ENCODE results near the gene OR14A2. TPM values are rescaled to one million over a fixed set of nuclear protein-coding genes. Genes with fewer than 3 reads are reported as not detected.

OR14A2 gene
- polyA plus RNA-seq, 3 donors: not detected

- H3K4me1 Mint-ChIP-seq: no peaks in the 10 kb centered on the region
- Histone ChIP-seq H3K4me3 (replicated peaks in 1 of 3; ENCODE audit: low read depth in 2 of 3, low read length in 3 of 3) (no peak within 1 kb of the TSS), H3K9ac (ENCODE audit: insufficient read depth, low read length, poor library complexity, severe bottlenecking) (no peak within 1 kb of the TSS), H4K20me1 (ENCODE audit: insufficient read depth, low read length) (no peaks in the 10 kb centered on the region), H3K79me2 (ENCODE audit: insufficient read depth, low read length) (no peaks in the 10 kb centered on the region), H3K36me3 (replicated peaks in 1 of 2; ENCODE audit: control insufficient read depth in 1 of 2, insufficient read depth in 2 of 2, low read length in 2 of 2) (no peaks in the 10 kb centered on the region), H3K27ac (ENCODE audit: low read depth in 1 of 2, low read length in 2 of 2) (no peak within 1 kb of the TSS), H3K9me3 (replicated peaks in 1 of 2; ENCODE audit: control insufficient read depth in 1 of 2, insufficient read depth in 1 of 2, low read length in 2 of 2) (no peaks in the 10 kb centered on the region), H2AFZ (ENCODE audit: insufficient read depth, low read depth, low read length, poor library complexity, severe bottlenecking) (no peak within 1 kb of the TSS), H3K4me2 (replicated peaks; ENCODE audit: extremely low read depth, low read length, poor library complexity, severe bottlenecking) (no peak within 1 kb of the TSS), H3K27me3 (ENCODE audit: control insufficient read depth in 2 of 2, insufficient read depth in 2 of 2, low read length in 2 of 2) (no peaks in the 10 kb centered on the region), H3K4me1 (ENCODE audit: control insufficient read depth in 1 of 2, insufficient read depth in 2 of 2, low read length in 2 of 2) (no peaks in the 10 kb centered on the region)
- whole genome bisulfite sequencing (ENCODE audit: insufficient coverage): no CpG with 5 or more reads among the region's 1 CpG
- intact Hi-C loops (cut with micrococcal nuclease): no loop called here
- peaks cover 0 to 10% (median 1%) of the 10 kb centered on the region in 7 donors for H3K9me3 Mint-ChIP-seq
- no peak for DNase-seq
- H3K27me3 Mint-ChIP-seq (ENCODE audit: low read depth in 3 of 3): no peaks in the 10 kb centered on the region
- no peak within 1 kb of the TSS for H3K27ac Mint-ChIP-seq
- H3K36me3 Mint-ChIP-seq: no peaks in the 10 kb centered on the region
- no peak for TF ChIP-seq CTCF (IDR thresholded peaks at IDR 0.05)
- no peak within 1 kb of the TSS for H3K4me3 Mint-ChIP-seq
These were observed 9.6 kb downstream of the OR14A2 start, which contains the start of gene OR14K1 for GRCh38 chr1:247738315-247738714. OR14K1 (plus strand) TSS chr1:247738615; CDS start chr1:247738615, 0 bp downstream.

GRCh38 chr1:247721222-247721621 is 26.7 kb downstream of the OR14A2 start:
- H3K9ac ChIP-seq (ENCODE audit: insufficient read depth, low read length, poor library complexity, severe bottlenecking): no peak overlapping the region
- peaks cover 6% of the 10 kb centered on the region in 2 donors for H3K9me3 ChIP-seq (replicated peaks in 1 of 2; ENCODE audit: control insufficient read depth in 1 of 2, insufficient read depth in 1 of 2, low read length in 2 of 2)
- H3K27ac ChIP-seq (ENCODE audit: low read depth in 1 of 2, low read length in 2 of 2): no peak overlapping the region
- H3K4me3 ChIP-seq (replicated peaks in 1 of 3; ENCODE audit: low read depth in 2 of 3, low read length in 3 of 3): no peak overlapping the region
- no peaks in the 10 kb centered on the region for H4K20me1 ChIP-seq (ENCODE audit: insufficient read depth, low read length)
- peaks cover 0 to 8% (median 2%) of the 10 kb centered on the region in 7 donors for H3K9me3 Mint-ChIP-seq
- no peak for DNase-seq
- no peaks in the 10 kb centered on the region for H3K36me3 Mint-ChIP-seq
- no peak overlapping the region for H2AFZ ChIP-seq (ENCODE audit: insufficient read depth, low read depth, low read length, poor library complexity, severe bottlenecking)
- TF ChIP-seq CTCF (IDR thresholded peaks at IDR 0.05): no peak
- H3K4me2 ChIP-seq (replicated peaks; ENCODE audit: extremely low read depth, low read length, poor library complexity, severe bottlenecking): no peak overlapping the region
- WGBS (ENCODE audit: insufficient coverage): no CpG with 5 or more reads among the region's 4 CpGs
- H3K79me2 ChIP-seq (ENCODE audit: insufficient read depth, low read length): no peaks in the 10 kb centered on the region
- H3K27ac Mint-ChIP-seq: no peak overlapping the region
- H3K36me3 ChIP-seq (replicated peaks in 1 of 2; ENCODE audit: control insufficient read depth in 1 of 2, insufficient read depth in 2 of 2, low read length in 2 of 2): no peaks in the 10 kb centered on the region
- H3K4me3 Mint-ChIP-seq: no peak overlapping the region
- no peaks in the 10 kb centered on the region for H3K4me1 Mint-ChIP-seq
- no peaks in the 10 kb centered on the region for H3K27me3 Mint-ChIP-seq (ENCODE audit: low read depth in 3 of 3)
- intact Hi-C loops (cut with micrococcal nuclease): no loop called here
- no peaks in the 10 kb centered on the region for H3K4me1 ChIP-seq (ENCODE audit: control insufficient read depth in 1 of 2, insufficient read depth in 2 of 2, low read length in 2 of 2)
- no peaks in the 10 kb centered on the region for H3K27me3 ChIP-seq (ENCODE audit: control insufficient read depth in 2 of 2, insufficient read depth in 2 of 2, low read length in 2 of 2)
